ENCODE results near the gene LRRK1. TPM values are rescaled to one million over a fixed set of nuclear protein-coding genes. Genes with fewer than 3 reads are reported as not detected.

LRRK1 gene
- total RNA-seq, 3 donors from 2014 or later (not counting 1 experiment from before 2014, with no cell fraction given), result 1.2 to 5.5 (median 3.2) TPM

DNA sequence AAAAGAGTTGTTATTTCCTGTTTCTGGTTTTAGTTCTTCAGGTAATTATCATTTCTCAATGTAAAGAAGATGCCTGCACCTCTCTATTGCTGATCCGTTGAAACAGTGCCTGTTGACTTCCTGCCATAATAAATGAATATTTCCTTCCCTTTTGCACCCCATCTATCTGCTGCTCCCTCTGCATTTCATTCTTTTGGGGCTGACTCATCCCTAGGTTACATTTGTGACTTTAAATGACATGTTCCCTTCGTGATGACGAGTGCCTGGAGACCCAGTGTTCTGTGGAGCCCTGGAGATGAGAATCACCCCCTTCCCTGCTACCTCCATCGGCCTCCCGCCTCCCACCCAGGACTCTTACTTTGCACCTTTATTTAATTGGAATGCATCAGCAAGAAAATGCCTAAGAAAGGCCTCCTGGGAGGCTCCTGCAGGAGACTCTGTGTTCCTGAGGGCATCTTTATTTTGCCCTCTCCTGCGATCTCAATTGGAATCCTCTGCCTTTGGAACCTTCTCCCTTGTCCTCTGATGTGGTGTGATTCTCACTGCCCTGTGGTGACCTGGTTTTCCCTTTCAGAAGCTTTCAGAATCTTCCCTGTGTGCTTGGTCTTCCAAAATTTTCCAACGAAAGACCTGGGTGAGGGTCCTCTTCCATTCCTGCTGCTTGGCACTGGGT lies 13.7 kb downstream of the LRRK1 start:
- Mint-ChIP-seq H3K27me3 (ENCODE audit: low read depth in 2 of 2) (peaks cover 0 to 6% of the 10 kb centered on the region in 2 donors), H3K27ac (no peak overlapping the region), H3K9me3 (no peaks in the 10 kb centered on the region), H3K4me1 (no peaks in the 10 kb centered on the region), H3K4me3 (no peak overlapping the region), H3K36me3 (no peaks in the 10 kb centered on the region)
- intact Hi-C loops (cut with micrococcal nuclease), result no loop called here
- TF ChIP-seq, protein P1, sequence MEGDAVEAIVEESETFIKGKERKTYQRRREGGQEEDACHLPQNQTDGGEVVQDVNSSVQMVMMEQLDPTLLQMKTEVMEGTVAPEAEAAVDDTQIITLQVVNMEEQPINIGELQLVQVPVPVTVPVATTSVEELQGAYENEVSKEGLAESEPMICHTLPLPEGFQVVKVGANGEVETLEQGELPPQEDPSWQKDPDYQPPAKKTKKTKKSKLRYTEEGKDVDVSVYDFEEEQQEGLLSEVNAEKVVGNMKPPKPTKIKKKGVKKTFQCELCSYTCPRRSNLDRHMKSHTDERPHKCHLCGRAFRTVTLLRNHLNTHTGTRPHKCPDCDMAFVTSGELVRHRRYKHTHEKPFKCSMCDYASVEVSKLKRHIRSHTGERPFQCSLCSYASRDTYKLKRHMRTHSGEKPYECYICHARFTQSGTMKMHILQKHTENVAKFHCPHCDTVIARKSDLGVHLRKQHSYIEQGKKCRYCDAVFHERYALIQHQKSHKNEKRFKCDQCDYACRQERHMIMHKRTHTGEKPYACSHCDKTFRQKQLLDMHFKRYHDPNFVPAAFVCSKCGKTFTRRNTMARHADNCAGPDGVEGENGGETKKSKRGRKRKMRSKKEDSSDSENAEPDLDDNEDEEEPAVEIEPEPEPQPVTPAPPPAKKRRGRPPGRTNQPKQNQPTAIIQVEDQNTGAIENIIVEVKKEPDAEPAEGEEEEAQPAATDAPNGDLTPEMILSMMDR (IDR thresholded peaks at IDR 0.05), result no peak
- Histone ChIP-seq H3K27ac (ENCODE audit: low read length) (no peak overlapping the region), H3K4me1 (ENCODE audit: control insufficient read depth, insufficient read depth, low read length) (peaks cover 8% of the 10 kb centered on the region), H3K4me3 (ENCODE audit: low read length) (no peak overlapping the region), H3K9me3 (ENCODE audit: control insufficient read depth, insufficient read depth, low read length) (no peaks in the 10 kb centered on the region), H3K27me3 (ENCODE audit: control insufficient read depth, insufficient read depth, low read length) (no peaks in the 10 kb centered on the region), H3K36me3 (ENCODE audit: control insufficient read depth, insufficient read depth, low read length) (no peaks in the 10 kb centered on the region)
- DNase-seq (no peak), ATAC-seq (no peak)
- 61% methylated on average over 7 of the region's 7 CpGs for WGBS (ENCODE audit: insufficient coverage)

DNA sequence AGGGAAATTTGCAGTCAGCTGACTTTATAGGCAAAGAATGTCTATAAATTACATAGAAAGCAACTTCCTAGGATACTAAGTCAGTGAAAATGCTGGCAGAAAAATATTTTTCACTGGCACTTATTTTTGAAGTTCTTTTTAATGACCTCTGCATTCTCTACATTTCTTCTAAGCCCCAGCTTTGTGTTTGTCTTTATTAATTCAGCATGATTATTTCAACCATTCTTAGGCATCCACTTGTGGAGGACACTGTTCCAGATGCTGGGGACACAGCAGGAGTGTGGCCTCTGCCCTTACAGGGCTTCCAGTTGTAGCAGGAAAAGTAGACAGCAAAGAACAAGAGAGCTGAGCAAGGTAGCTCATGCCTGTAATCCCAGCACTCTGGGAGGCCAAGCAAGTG lies 15.0 kb downstream of the LRRK1 start:
- H3K27ac ChIP-seq (ENCODE audit: low read length), result no peak overlapping the region
- TF ChIP-seq, protein P1 (IDR thresholded peaks at IDR 0.05), result no peak
- Mint-ChIP-seq H3K4me3 (no peak overlapping the region), H3K36me3 (no peaks in the 10 kb centered on the region), H3K9me3 (no peaks in the 10 kb centered on the region), H3K27me3 (ENCODE audit: low read depth in 2 of 2) (peaks cover 0 to 6% of the 10 kb centered on the region in 2 donors), H3K27ac (no peak overlapping the region), H3K4me1 (no peaks in the 10 kb centered on the region)
- H3K36me3 ChIP-seq (ENCODE audit: control insufficient read depth, insufficient read depth, low read length), result no peaks in the 10 kb centered on the region
- no peak overlapping the region for H3K4me3 ChIP-seq (ENCODE audit: low read length)
- DNase-seq, result no peak
- no peaks in the 10 kb centered on the region for H3K9me3 ChIP-seq (ENCODE audit: control insufficient read depth, insufficient read depth, low read length)
- no peak for ATAC-seq
- intact Hi-C loops (cut with micrococcal nuclease), result no loop called here
- no peaks in the 10 kb centered on the region for H3K27me3 ChIP-seq (ENCODE audit: control insufficient read depth, insufficient read depth, low read length)
- peaks cover 8% of the 10 kb centered on the region for H3K4me1 ChIP-seq (ENCODE audit: control insufficient read depth, insufficient read depth, low read length)

DNA sequence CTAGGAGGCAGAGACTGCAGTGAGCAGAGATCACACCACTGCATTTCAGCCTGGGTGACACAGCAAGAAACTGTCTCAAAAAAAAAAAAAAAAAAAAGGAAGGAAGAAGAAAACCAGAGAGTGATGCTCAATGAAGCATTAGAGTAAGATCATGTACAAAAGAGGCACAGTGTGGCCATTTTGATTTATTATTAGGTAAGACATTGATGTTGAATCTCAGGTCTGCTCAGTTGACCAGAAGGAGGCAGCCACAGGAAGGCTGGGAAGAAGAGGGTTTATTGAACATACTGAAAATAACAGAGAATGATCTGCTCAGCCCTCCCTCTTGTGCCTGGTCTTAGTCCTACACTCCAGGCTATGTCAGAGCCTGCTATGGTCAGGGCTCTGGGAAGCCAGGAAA lies 15.6 kb downstream of the LRRK1 start:
- Mint-ChIP-seq H3K9me3 (no peaks in the 10 kb centered on the region), H3K4me1 (no peaks in the 10 kb centered on the region), H3K27ac (no peak overlapping the region), H3K36me3 (no peaks in the 10 kb centered on the region), H3K4me3 (no peak overlapping the region), H3K27me3 (ENCODE audit: low read depth in 2 of 2) (peaks cover 0 to 6% of the 10 kb centered on the region in 2 donors)
- H3K4me1 ChIP-seq (ENCODE audit: control insufficient read depth, insufficient read depth, low read length), result peaks cover 8% of the 10 kb centered on the region
- H3K9me3 ChIP-seq (ENCODE audit: control insufficient read depth, insufficient read depth, low read length), result no peaks in the 10 kb centered on the region
- no peaks in the 10 kb centered on the region for H3K27me3 ChIP-seq (ENCODE audit: control insufficient read depth, insufficient read depth, low read length)
- intact Hi-C loops (cut with micrococcal nuclease), result no loop called here
- H3K4me3 ChIP-seq (ENCODE audit: low read length), result no peak overlapping the region
- no peak overlapping the region for H3K27ac ChIP-seq (ENCODE audit: low read length)
- DNase-seq (no peak), ATAC-seq (peak in 1 of 3 donors; percentile 39)
- H3K36me3 ChIP-seq (ENCODE audit: control insufficient read depth, insufficient read depth, low read length), result no peaks in the 10 kb centered on the region
- TF ChIP-seq, protein P1 (IDR thresholded peaks at IDR 0.05), result no peak

DNA sequence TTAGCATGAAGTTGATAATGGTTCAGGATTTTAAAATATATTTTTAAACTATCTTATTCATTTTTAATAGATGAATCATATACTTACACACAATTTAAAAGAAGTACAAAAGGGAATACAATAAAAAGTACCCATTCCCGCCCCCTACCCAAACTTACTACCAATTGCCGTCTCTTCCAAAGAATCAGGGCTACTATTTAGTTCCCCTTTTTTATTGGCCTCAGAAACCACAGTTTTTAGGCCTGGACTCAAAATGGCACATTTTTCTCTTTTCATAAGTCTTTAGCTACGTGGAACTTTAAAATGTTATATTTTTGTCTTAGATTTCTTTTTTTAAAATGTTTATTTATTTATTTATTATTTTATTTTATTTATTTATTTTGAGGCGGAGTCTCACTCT lies 18.0 kb downstream of the LRRK1 start:
- Histone ChIP-seq H3K4me1 (ENCODE audit: control insufficient read depth, insufficient read depth, low read length) (peaks cover 4% of the 10 kb centered on the region), H3K4me3 (ENCODE audit: low read length) (no peak overlapping the region), H3K36me3 (ENCODE audit: control insufficient read depth, insufficient read depth, low read length) (no peaks in the 10 kb centered on the region), H3K9me3 (ENCODE audit: control insufficient read depth, insufficient read depth, low read length) (no peaks in the 10 kb centered on the region), H3K27ac (ENCODE audit: low read length) (no peak overlapping the region), H3K27me3 (ENCODE audit: control insufficient read depth, insufficient read depth, low read length) (no peaks in the 10 kb centered on the region)
- ATAC-seq (no peak), DNase-seq (no peak)
- H3K27ac Mint-ChIP-seq, result no peak overlapping the region
- no peaks in the 10 kb centered on the region for H3K9me3 Mint-ChIP-seq
- H3K27me3 Mint-ChIP-seq (ENCODE audit: low read depth in 2 of 2), result peaks cover 0 to 8% of the 10 kb centered on the region in 2 donors
- intact Hi-C loops (cut with micrococcal nuclease), result no loop called here
- no peaks in the 10 kb centered on the region for H3K36me3 Mint-ChIP-seq
- H3K4me3 Mint-ChIP-seq, result no peak overlapping the region
- H3K4me1 Mint-ChIP-seq, result no peaks in the 10 kb centered on the region
- TF ChIP-seq, protein P1 (IDR thresholded peaks at IDR 0.05), result no peak
- WGBS (ENCODE audit: insufficient coverage), result 71% methylated on average over 3 of the region's 4 CpGs

Measured in natural killer cell (primary cell).